GM18951 (cell line): Measurements from ENCODE around the gene EXOC4.

ENCODE experiments used
- POLR2A ChIP-seq: IDR thresholded peaks from 4 replicates; pipeline ENCODE4 v1.6.1; 2011; ENCODE audit warnings: mild to moderate bottlenecking; ENCODE audit not compliant: insufficient read length, insufficient read depth; ENCODE audit errors: extremely low read depth
- in situ Hi-C: fragments of 300-500 bp; cut with MboI; formaldehyde crosslinking; loops from one replicate; pipeline ENCODE4 v1.12.0; 2022; ENCODE audit warnings: low sequenced_read_pairs, mixed read lengths, inconsistent platforms; ENCODE audit not compliant: unreplicated experiment

EXOC4 gene

GRCh38 chr7:133601617-133602016 lies 348.7 kb downstream of the EXOC4 start:
- in situ Hi-C loops, result no loop called here
- TF ChIP-seq POLR2A, result no peak

- TF ChIP-seq POLR2A, result no peak
- in situ Hi-C loops, result no loop called here
These were observed 349.4 kb downstream of the EXOC4 start for GRCh38 chr7:133602291-133602690.

GRCh38 chr7:133606991-133607390 lies 354.1 kb downstream of the EXOC4 start:
- in situ Hi-C loops, result no loop called here
- TF ChIP-seq POLR2A, result no peak

- in situ Hi-C loops, result no loop called here
- TF ChIP-seq POLR2A, result no peak
These were observed 356.9 kb downstream of the EXOC4 start for GRCh38 chr7:133609806-133610205.

GRCh38 chr7:133611955-133612354 lies 359.1 kb downstream of the EXOC4 start:
- TF ChIP-seq POLR2A, result no peak
- in situ Hi-C loops, result no loop called here

- no peak for TF ChIP-seq POLR2A
- in situ Hi-C loops, result no loop called here
These were observed 360.4 kb downstream of the EXOC4 start for GRCh38 chr7:133613250-133613790.

GRCh38 chr7:133614251-133614650 lies 361.4 kb downstream of the EXOC4 start:
- in situ Hi-C loops, result no loop called here
- no peak for TF ChIP-seq POLR2A

- in situ Hi-C loops, result no loop called here
- no peak for TF ChIP-seq POLR2A
These were observed 366.1 kb downstream of the EXOC4 start for GRCh38 chr7:133618970-133619369.

- in situ Hi-C loops, result no loop called here
- no peak for TF ChIP-seq POLR2A
These were observed 366.6 kb downstream of the EXOC4 start for GRCh38 chr7:133619491-133619890.

- in situ Hi-C loops, result no loop called here
- TF ChIP-seq POLR2A, result no peak
These were observed 370.8 kb downstream of the EXOC4 start for GRCh38 chr7:133623721-133624120.

- TF ChIP-seq POLR2A, result no peak
- in situ Hi-C loops, result no loop called here
These were observed 372.2 kb downstream of the EXOC4 start for GRCh38 chr7:133625046-133625445.

GRCh38 chr7:133629701-133630100 lies 376.8 kb downstream of the EXOC4 start:
- in situ Hi-C loops, result no loop called here
- no peak for TF ChIP-seq POLR2A

GRCh38 chr7:133633055-133633454 lies 380.2 kb downstream of the EXOC4 start:
- in situ Hi-C loops, result no loop called here
- no peak for TF ChIP-seq POLR2A

- in situ Hi-C loops, result no loop called here
- no peak for TF ChIP-seq POLR2A
These were observed 382.7 kb downstream of the EXOC4 start for GRCh38 chr7:133635541-133635940.

- TF ChIP-seq POLR2A, result no peak
- in situ Hi-C loops, result no loop called here
These were observed 386.0 kb downstream of the EXOC4 start for GRCh38 chr7:133638857-133639256.
